Left ventricle myocardium inferior (tissue), 1 donor: ENCODE data around the gene PAX2. TPM values are rescaled to one million over a fixed set of nuclear protein-coding genes. Genes with fewer than 3 reads are reported as not detected.

Source experiments
- DNase-seq: peaks from one replicate; pipeline ENCODE4 v3.0.0-alpha.2; 2020
- H3K27ac ChIP-seq: fragments of 200-600 bp; replicated peaks from 2 replicates; pipeline ENCODE4 v1.8.0; 2021
- H3K27me3 ChIP-seq: fragments of 200-600 bp; 2 replicates; pipeline ENCODE4 v1.8.0; 2021; ENCODE audit warnings: low read depth
- H3K36me3 ChIP-seq: fragments of 200-600 bp; 2 replicates; pipeline ENCODE4 v1.8.0; 2021
- H3K4me1 ChIP-seq: fragments of 200-600 bp; 2 replicates; pipeline ENCODE4 v1.8.0; 2021
- H3K4me3 ChIP-seq: fragments of 200-600 bp; 2 replicates; pipeline ENCODE4 v1.8.0; 2021; ENCODE audit warnings: mild to moderate bottlenecking, moderate library complexity
- H3K9me3 ChIP-seq: fragments of 200-600 bp; replicated peaks from 2 replicates; pipeline ENCODE4 v1.8.0; 2021
- intact Hi-C: fragments of 100-400 bp; cut with micrococcal nuclease; formaldehyde crosslinking; loops from one replicate; pipeline ENCODE4 v1.11.0; 2022
- total RNA-seq: library from RNA; stranded (reverse); fragmentation: NEBNext Ultra II Directional; extraction: Animal tissue kit (Norgen Biotek cat#: 25700); gene quantifications from one replicate; pipeline ENCODE4 v1.2.1, GENCODE V29; 2021
- TF ChIP-seq, protein P1 (sequence below): fragments of 200-600 bp; IDR thresholded peaks from 2 replicates; pipeline ENCODE4 v1.8.0; 2021; ENCODE audit warnings: antibody characterized with exemption, mild to moderate bottlenecking, borderline replicate concordance
- donor health status: DM: no; HTN: yes; CAD: no; lungs with severe emphysema.

The PAX2 gene
- total RNA-seq, 1 donor from 2014 or later: not detected

DNA sequence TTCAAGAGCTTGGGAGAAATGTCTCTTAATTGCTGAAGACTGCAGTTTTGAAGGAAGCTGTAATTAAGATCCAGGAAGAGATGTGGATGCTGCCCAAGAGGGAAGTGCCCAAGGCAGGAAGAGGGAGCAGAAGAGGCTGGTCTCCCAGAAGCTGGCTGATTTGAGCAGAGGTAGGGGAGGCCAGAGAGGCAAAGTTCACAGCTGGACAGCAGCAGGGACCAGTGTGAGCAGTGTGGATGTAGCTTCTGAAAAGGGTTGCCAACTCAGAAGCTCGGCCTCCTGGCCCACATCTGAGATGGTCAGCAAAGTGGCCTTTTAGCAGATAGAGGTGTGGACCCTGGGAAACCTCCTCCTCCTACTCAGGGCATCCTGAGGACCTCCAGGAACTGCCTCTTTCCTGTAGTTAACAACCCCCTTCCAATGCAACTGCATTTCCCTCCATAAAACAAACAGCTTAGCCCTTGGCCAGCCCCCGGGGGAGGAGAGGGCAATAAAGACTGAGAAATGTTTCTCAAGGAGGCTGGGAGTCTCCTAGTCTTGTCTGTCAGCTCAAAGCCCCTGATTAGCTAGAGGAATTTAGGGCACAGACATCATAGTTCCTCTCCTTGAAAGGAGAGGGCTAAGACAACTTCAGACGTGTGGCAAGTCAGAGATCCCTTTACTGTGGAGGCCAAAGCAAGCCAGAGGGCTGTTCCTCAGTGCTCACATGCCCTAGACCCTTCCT, 69.5 kb downstream of the PAX2 start:
- no peaks in the 10 kb centered on the region for H3K4me1 ChIP-seq
- no peaks in the 10 kb centered on the region for H3K36me3 ChIP-seq
- H3K27me3 ChIP-seq: peaks cover 100% of the 10 kb centered on the region
- no peak overlapping the region for H3K27ac ChIP-seq
- no peaks in the 10 kb centered on the region for H3K9me3 ChIP-seq
- no peak for DNase-seq
- H3K4me3 ChIP-seq: no peak overlapping the region
- TF ChIP-seq, protein P1, sequence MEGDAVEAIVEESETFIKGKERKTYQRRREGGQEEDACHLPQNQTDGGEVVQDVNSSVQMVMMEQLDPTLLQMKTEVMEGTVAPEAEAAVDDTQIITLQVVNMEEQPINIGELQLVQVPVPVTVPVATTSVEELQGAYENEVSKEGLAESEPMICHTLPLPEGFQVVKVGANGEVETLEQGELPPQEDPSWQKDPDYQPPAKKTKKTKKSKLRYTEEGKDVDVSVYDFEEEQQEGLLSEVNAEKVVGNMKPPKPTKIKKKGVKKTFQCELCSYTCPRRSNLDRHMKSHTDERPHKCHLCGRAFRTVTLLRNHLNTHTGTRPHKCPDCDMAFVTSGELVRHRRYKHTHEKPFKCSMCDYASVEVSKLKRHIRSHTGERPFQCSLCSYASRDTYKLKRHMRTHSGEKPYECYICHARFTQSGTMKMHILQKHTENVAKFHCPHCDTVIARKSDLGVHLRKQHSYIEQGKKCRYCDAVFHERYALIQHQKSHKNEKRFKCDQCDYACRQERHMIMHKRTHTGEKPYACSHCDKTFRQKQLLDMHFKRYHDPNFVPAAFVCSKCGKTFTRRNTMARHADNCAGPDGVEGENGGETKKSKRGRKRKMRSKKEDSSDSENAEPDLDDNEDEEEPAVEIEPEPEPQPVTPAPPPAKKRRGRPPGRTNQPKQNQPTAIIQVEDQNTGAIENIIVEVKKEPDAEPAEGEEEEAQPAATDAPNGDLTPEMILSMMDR: no peak
- intact Hi-C loops: no loop called here

DNA sequence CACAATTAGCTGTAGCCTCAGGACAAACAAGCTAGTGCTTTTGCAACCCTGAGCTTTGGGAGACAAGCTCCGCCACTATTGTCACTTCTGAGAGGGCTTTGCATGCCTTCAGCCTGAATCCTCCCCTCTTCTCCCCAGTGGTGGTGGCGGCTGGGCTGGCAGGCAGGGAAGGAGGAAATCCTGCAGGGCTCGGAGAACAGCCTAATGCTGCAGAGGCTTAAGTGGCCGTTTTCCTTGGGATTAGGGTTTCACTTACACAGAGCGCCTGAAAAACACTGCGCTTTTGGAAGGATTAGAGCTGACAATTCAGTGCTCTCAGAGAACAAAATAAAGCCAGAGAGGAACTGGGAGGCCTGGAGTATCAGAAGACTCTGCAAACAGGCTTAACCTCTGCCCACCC, 71.3 kb downstream of the PAX2 start:
- no peak for DNase-seq
- H3K4me3 ChIP-seq: no peak overlapping the region
- H3K27ac ChIP-seq: no peak overlapping the region
- TF ChIP-seq, protein P1: no peak
- H3K27me3 ChIP-seq: peaks cover 100% of the 10 kb centered on the region
- H3K9me3 ChIP-seq: no peaks in the 10 kb centered on the region
- H3K4me1 ChIP-seq: no peaks in the 10 kb centered on the region
- no peaks in the 10 kb centered on the region for H3K36me3 ChIP-seq
- intact Hi-C loops: no loop called here

DNA sequence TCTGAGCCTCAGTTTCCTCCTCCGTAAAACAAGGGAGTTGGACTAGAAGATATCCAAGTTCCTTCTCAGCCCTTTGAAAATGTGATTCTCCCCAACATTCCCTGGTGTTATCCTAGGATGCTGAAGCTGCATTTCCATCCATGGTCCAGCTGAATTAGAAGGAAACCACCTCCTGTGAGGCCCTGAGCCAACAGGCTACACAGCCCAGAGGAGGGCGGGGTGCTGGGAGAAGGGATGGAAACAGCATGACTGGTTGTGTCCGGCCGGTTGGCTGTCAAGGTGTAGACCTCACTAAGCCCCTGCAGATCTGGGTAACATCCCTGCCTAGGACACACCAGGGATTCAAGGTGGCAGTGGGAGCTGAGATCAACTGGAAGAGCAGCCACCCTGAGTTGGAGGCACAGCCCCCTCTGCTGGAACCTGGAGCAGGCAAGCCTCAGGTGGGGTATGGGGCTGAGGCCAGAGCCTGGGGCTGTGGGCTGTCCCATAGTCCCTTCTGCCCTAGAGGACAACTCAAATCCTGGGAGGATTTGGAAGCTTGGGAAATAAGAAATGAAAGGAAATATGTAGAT, 72.0 kb downstream of the PAX2 start:
- Histone ChIP-seq H3K27me3 (peaks cover 100% of the 10 kb centered on the region), H3K4me1 (no peaks in the 10 kb centered on the region), H3K9me3 (no peaks in the 10 kb centered on the region), H3K4me3 (no peak overlapping the region), H3K36me3 (no peaks in the 10 kb centered on the region), H3K27ac (no peak overlapping the region)
- TF ChIP-seq, protein P1: no peak
- intact Hi-C loops: no loop called here
- no peak for DNase-seq

DNA sequence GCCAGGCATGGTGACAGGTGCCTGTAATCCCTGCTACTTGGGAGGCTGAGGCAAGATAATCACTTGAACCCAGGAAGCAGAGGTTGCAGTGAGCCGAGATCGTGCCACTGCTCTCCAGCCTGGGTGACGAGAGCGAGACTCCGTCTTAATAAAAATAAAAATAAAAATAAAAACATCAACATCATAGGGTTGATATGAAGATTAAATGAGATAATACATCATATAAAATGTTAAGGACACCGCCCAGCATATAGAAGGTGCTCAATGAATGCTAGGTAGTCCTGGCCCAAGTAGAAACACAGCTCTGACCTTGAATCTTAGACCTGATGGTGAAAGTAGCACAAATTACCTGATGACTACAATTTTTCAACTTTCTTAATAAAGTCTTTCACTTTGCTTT, 74.0 kb downstream of the PAX2 start:
- H3K4me1 ChIP-seq: no peaks in the 10 kb centered on the region
- intact Hi-C loops: no loop called here
- DNase-seq: no peak
- H3K27ac ChIP-seq: no peak overlapping the region
- TF ChIP-seq, protein P1: no peak
- no peaks in the 10 kb centered on the region for H3K36me3 ChIP-seq
- no peak overlapping the region for H3K4me3 ChIP-seq
- no peaks in the 10 kb centered on the region for H3K9me3 ChIP-seq
- H3K27me3 ChIP-seq: peaks cover 98% of the 10 kb centered on the region

DNA sequence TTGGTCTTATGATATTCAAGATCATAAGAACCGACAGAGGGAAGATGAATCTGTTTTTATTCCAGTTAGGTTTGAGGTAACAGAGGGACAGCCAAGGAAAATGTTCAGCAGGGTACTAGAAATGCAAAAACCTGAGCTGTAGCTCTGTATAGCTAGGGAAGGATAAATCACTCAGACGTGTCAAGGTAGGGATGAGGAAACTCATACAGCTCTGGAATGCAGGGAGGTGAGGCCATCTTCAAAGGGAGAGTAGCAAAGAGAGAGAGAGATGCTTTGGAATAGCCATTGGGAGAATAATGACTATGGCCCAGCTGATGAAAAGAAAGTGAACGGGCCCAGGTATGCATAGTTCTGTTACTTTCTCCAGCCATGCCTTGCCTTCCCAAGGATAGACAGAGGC, 77.8 kb downstream of the PAX2 start:
- Histone ChIP-seq H3K4me1 (peaks cover 22% of the 10 kb centered on the region), H3K36me3 (no peaks in the 10 kb centered on the region), H3K27me3 (peaks cover 98% of the 10 kb centered on the region), H3K9me3 (no peaks in the 10 kb centered on the region), H3K27ac (no peak overlapping the region), H3K4me3 (no peak overlapping the region)
- TF ChIP-seq, protein P1: no peak
- intact Hi-C loops: no loop called here
- no peak for DNase-seq
